Mesendoderm (in vitro differentiated cells): ENCODE results near the gene HEYL.
"Not testable (repeated sequence)": the region's sequence is repeated elsewhere in the genome, so short reads cannot be mapped to it uniquely, and the experiment has no call there.

Experiments used
- DNase-seq: peaks from one replicate; pipeline ENCODE4 v3.0.0; 2013
- H2AK5ac ChIP-seq: 2 replicates; pipeline ENCODE4 v1.6.1; 2013; ENCODE audit warnings: low read length, inconsistent platforms
- H2BK120ac ChIP-seq: 2 replicates; pipeline ENCODE4 v1.6.1; 2013; ENCODE audit warnings: low read depth, mild to moderate bottlenecking, low read length, moderate library complexity, mixed read lengths
- H2BK15ac ChIP-seq: replicated peaks from 2 replicates; pipeline ENCODE4 v1.6.1; 2013; ENCODE audit warnings: low read depth, mild to moderate bottlenecking, moderate library complexity
- H2BK5ac ChIP-seq: 2 replicates; pipeline ENCODE4 v1.6.1; 2013; ENCODE audit warnings: low read length, inconsistent platforms
- H3K18ac ChIP-seq: 2 replicates; pipeline ENCODE4 v1.6.1; 2013; ENCODE audit warnings: mild to moderate bottlenecking, low read length, mixed read lengths
- H3K23ac ChIP-seq: one replicate; pipeline ENCODE4 v1.6.1; 2013; ENCODE audit warnings: low read length
- H3K27ac ChIP-seq: 2 replicates; pipeline ENCODE4 v1.5.1; 2013; ENCODE audit warnings: low read depth, mild to moderate bottlenecking, inconsistent platforms, low read length, moderate library complexity
- H3K27me3 ChIP-seq: 2 replicates; pipeline ENCODE4 v1.6.1; 2013; ENCODE audit warnings: low read length, control low read depth, mild to moderate bottlenecking, inconsistent platforms; ENCODE audit not compliant: insufficient read depth, poor library complexity
- H3K36me3 ChIP-seq: 2 replicates; pipeline ENCODE4 v1.6.1; 2013; ENCODE audit warnings: low read length, inconsistent platforms; ENCODE audit not compliant: control insufficient read depth, insufficient read depth
- H3K4ac ChIP-seq: one replicate; pipeline ENCODE4 v1.6.1; 2013; ENCODE audit warnings: low read depth, mild to moderate bottlenecking, low read length, moderate library complexity
- H3K4me1 ChIP-seq: 2 replicates; pipeline ENCODE4 v1.6.1; 2013; ENCODE audit warnings: low read depth, low read length, inconsistent platforms; ENCODE audit not compliant: control insufficient read depth
- H3K4me2 ChIP-seq: 2 replicates; pipeline ENCODE4 v1.6.1; 2013; ENCODE audit warnings: low read length
- H3K4me3 ChIP-seq: 2 replicates; pipeline ENCODE4 v1.5.1; 2013; ENCODE audit warnings: mild to moderate bottlenecking, low read length
- H3K56ac ChIP-seq: one replicate; pipeline ENCODE4 v1.6.1; 2013; ENCODE audit warnings: low read length
- H3K79me1 ChIP-seq: 2 replicates; pipeline ENCODE4 v1.6.1; 2013; ENCODE audit warnings: low read length, inconsistent platforms
- H3K79me2 ChIP-seq: 2 replicates; pipeline ENCODE4 v1.6.1; 2013; ENCODE audit warnings: mild to moderate bottlenecking, low read length; ENCODE audit not compliant: control insufficient read depth, insufficient read depth
- H3K9ac ChIP-seq: 2 replicates; pipeline ENCODE4 v1.6.1; 2013; ENCODE audit warnings: low read length, inconsistent platforms
- H4K5ac ChIP-seq: one replicate; pipeline ENCODE4 v1.6.1; 2013; ENCODE audit warnings: low read length
- H4K8ac ChIP-seq: one replicate; pipeline ENCODE4 v1.6.1; 2013; ENCODE audit warnings: low read depth, mild to moderate bottlenecking, control low read depth, low read length, moderate library complexity
- WGBS: extraction: QIAGEN DNeasy Blood & Tissue Kit; methylation state at CpG from one replicate; pipeline ENCODE4 v1.1.7; 2013; ENCODE audit warnings: low lambda C conversion rate, missing lambda C conversion rate; ENCODE audit not compliant: insufficient coverage; ENCODE audit errors: extremely low coverage; 5-methylcytosine and 5-hydroxymethylcytosine counted together

The HEYL gene

DNA sequence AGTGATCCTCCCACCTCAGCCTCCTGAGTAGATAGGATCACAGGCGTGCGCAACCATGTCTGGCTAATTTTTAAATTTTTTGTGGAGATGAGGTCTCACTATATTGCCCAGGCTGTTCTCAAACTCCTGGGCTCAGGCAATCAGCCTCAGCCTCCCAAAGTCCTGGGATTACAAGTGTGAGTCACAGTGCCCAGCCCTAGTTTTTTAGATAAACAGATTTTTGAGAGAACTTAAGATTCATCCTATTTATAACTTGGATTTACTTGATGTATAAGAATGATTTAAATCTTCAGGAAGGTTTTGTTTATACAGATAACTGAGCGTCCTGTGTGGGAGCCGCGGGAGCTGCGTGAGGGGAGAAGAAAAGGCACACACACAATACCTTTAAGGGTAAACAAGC, 26.2 kb downstream of the HEYL start:
- Histone ChIP-seq H3K4ac (no peak overlapping the region), H2BK5ac (no peak overlapping the region), H2BK15ac (no peak overlapping the region), H4K8ac (no peak overlapping the region), H3K56ac (no peak overlapping the region), H3K27ac (no peak overlapping the region), H3K27me3 (no peaks in the 10 kb centered on the region), H3K4me1 (no peaks in the 10 kb centered on the region), H3K4me2 (no peak overlapping the region), H3K36me3 (no peaks in the 10 kb centered on the region), H3K79me2 (no peaks in the 10 kb centered on the region), H3K9ac (no peak overlapping the region), H3K18ac (no peak overlapping the region), H2AK5ac (no peak overlapping the region), H2BK120ac (no peak overlapping the region), H3K4me3 (no peak overlapping the region), H3K23ac (no peak overlapping the region), H4K5ac (no peak overlapping the region), H3K79me1 (no peaks in the 10 kb centered on the region)
- WGBS, result no CpG with 5 or more reads among the region's 6 CpGs
- DNase-seq, result no peak

DNA sequence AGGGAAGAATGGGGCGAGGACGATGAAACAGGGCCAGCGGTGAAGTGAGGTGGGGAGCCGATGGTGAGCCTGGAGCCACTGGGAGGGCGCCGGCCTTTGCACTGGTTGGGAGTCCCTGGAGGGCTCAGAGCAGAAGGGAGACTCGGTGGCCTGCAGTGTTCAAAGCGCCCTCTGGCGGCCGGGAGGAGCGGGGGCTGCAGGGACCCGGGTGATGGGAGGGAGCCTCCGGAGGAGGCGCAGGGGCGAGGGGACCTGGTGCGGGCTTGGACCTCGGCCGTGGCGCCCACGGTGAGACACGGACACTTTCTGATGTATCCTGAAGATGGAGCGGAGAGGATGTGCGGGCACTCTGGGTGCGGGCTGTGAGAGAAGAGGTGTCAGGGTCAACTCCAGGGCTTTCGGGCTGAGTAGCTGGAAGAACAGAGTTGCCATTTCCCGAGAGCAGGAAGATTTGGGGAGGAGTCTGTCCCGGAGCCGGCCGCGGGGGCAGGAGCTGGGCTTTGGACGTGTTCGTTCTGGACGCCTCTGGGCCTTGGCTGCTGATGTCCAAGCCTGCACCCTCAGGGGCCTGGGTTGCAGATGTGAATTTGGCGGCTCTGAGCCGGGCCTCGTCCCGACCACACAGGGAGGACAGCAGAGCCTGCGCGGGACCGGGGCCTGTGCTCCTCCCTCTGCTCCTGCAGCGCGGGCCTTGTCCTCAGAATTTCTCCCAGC, 29.7 kb downstream of the HEYL start:
- no peaks in the 10 kb centered on the region for H3K79me2 ChIP-seq
- H3K9ac ChIP-seq, result peak overlapping the region; percentile 74
- H3K4me1 ChIP-seq, result no peaks in the 10 kb centered on the region
- no peak overlapping the region for H4K5ac ChIP-seq
- H2BK15ac ChIP-seq, result no peak overlapping the region
- H3K79me1 ChIP-seq, result no peaks in the 10 kb centered on the region
- no peak overlapping the region for H2BK5ac ChIP-seq
- H4K8ac ChIP-seq, result no peak overlapping the region
- peak overlapping the region; percentile 83 for H3K56ac ChIP-seq
- H3K23ac ChIP-seq, result no peak overlapping the region
- no peaks in the 10 kb centered on the region for H3K36me3 ChIP-seq
- H3K27ac ChIP-seq, result no peak overlapping the region
- H3K4ac ChIP-seq, result no peak overlapping the region
- H2AK5ac ChIP-seq, result no peak overlapping the region
- no peak overlapping the region for H2BK120ac ChIP-seq
- H3K4me3 ChIP-seq, result peak overlapping the region; percentile 47
- H3K4me2 ChIP-seq, result peak overlapping the region; percentile 92
- no peaks in the 10 kb centered on the region for H3K27me3 ChIP-seq
- WGBS, result no CpG with 5 or more reads among the region's 42 CpGs
- no peak overlapping the region for H3K18ac ChIP-seq
- peak; percentile 90 for DNase-seq

DNA sequence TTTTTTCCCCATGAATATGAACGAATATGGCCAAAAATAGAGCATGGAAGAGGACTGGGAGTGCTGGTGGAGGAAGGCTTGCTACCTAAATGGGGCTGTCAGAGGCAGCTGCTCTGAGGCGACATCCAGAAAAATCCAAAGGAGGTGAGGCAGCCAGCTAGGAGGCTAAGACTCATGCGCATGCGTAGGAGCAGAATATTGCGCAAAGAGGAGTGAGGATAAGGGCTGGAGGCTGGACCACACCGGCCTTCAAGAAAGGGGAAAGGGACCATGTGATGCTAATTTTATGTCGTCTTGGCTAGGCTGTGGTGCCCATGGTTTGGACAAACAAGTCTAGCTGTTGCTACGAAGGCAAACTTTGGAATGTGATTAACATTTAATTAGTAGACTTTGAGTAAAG, 30.5 kb downstream of the HEYL start:
- WGBS, result no CpG with 5 or more reads among the region's 8 CpGs
- no peak overlapping the region for H3K9ac ChIP-seq
- H2BK5ac ChIP-seq, result no peak overlapping the region

DNA sequence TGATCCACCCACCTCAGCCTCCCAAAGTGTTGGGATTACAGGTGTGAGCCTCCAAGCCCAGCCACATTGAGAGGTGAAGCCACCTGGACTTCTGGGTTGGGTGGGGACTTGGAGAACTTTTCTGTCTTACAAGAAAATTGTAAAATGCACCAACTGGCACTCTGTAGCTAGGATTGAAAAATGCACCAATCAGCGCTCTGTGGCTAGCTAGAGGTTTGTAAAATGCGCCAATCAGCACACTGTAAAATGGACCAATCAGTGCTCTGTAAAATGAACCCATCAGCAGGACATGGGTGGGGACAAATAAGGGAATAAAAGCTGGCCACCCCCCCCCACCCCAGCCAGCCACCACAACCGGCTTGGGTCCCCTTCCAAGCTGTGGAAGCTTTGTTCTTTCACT, 35.8 kb downstream of the HEYL start:
- not testable (repeated sequence) for H3K27ac ChIP-seq, H3K4ac ChIP-seq, H3K4me3 ChIP-seq, H4K8ac ChIP-seq, H2BK15ac ChIP-seq, H3K36me3 ChIP-seq, H3K79me2 ChIP-seq, H3K4me1 ChIP-seq, H3K56ac ChIP-seq, H3K23ac ChIP-seq, H3K79me1 ChIP-seq, H3K9ac ChIP-seq, H2AK5ac ChIP-seq, H3K27me3 ChIP-seq, H3K4me2 ChIP-seq, H4K5ac ChIP-seq, H2BK120ac ChIP-seq, H2BK5ac ChIP-seq, H3K18ac ChIP-seq, DNase-seq
- no CpG with 5 or more reads among the region's 3 CpGs for WGBS

More for the DNA sequence above, 30.5 kb downstream of the HEYL start:
- Histone ChIP-seq H3K4me1 (no peaks in the 10 kb centered on the region), H3K18ac (no peak overlapping the region), H2AK5ac (no peak overlapping the region), H4K5ac (no peak overlapping the region), H2BK120ac (no peak overlapping the region), H4K8ac (no peak overlapping the region), H3K56ac (peak overlapping the region; percentile 73), H3K4me3 (no peak overlapping the region), H3K79me1 (no peaks in the 10 kb centered on the region), H3K36me3 (no peaks in the 10 kb centered on the region), H3K79me2 (no peaks in the 10 kb centered on the region), H3K27me3 (no peaks in the 10 kb centered on the region), H3K4ac (no peak overlapping the region), H3K27ac (no peak overlapping the region), H2BK15ac (no peak overlapping the region), H3K23ac (no peak overlapping the region), H3K4me2 (no peak overlapping the region)
- DNase-seq, result no peak

DNA sequence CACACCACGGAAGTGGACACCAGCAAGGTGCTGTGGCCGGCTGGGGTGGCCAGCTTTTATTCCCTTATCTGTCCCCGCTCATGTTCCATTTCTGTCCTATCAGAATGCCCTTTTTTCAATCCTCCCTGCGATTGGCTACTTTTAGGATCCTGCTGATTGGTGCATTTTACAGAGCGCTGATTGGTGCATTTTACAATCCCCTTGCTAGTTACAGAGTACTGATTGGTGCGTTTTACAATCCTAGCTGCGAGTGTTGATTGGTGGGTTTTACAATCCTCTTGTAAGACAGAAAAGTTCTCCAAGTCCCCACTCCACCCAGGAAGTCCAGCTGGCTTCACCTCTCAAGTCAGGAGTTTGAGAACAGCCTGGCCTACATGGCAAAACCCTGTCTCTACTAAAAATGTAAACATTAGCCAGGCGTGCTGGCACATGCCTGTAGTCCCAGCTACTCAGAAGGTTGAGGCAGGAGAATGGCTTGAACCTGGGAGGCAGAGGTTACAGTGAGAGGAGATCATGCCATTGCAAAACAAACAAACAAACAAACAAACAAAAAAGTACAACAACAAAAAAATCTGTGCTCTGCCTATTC, 37.7 kb downstream of the HEYL start:
- H4K8ac ChIP-seq, H2BK120ac ChIP-seq, H3K36me3 ChIP-seq, H3K4me2 ChIP-seq, DNase-seq, H3K27me3 ChIP-seq, H2BK5ac ChIP-seq, H2AK5ac ChIP-seq, H3K9ac ChIP-seq, H2BK15ac ChIP-seq, H3K27ac ChIP-seq, H4K5ac ChIP-seq, H3K4me1 ChIP-seq, H3K56ac ChIP-seq, H3K4ac ChIP-seq, H3K79me2 ChIP-seq, H3K23ac ChIP-seq, H3K79me1 ChIP-seq, H3K18ac ChIP-seq, H3K4me3 ChIP-seq: not testable (repeated sequence)
- no CpG with 5 or more reads among the region's 8 CpGs for WGBS

DNA sequence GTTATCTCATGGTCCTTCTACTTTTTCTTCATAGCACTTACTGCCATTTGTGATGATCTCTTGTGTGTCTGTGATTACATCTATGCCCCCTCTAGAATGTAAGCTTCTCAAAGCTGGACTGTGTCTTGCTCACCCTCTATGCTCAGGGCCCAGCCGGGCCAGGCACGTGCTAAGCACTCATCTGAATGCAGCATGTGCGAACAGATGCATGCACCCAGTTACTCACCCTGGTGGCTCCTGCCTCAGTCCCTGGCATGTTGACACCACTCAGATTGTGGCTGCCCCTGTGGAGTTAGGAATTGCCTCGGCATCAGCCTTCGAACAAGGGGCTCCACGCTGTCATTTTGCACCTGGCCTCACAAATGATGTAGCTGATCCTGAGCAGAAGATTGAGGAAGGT, 43.3 kb downstream of the HEYL start:
- no peak overlapping the region for H2BK15ac ChIP-seq
- no CpG with 5 or more reads among the region's 6 CpGs for WGBS

More for the DNA sequence above, 43.3 kb downstream of the HEYL start:
- H4K8ac ChIP-seq, result no peak overlapping the region
- no peak overlapping the region for H3K18ac ChIP-seq
- DNase-seq, result no peak
- H3K4me3 ChIP-seq, result no peak overlapping the region
- no peak overlapping the region for H2BK5ac ChIP-seq
- no peak overlapping the region for H3K56ac ChIP-seq
- no peaks in the 10 kb centered on the region for H3K79me2 ChIP-seq
- no peak overlapping the region for H4K5ac ChIP-seq
- no peaks in the 10 kb centered on the region for H3K36me3 ChIP-seq
- H3K23ac ChIP-seq, result no peak overlapping the region
- H2BK120ac ChIP-seq, result no peak overlapping the region
- no peak overlapping the region for H3K4me2 ChIP-seq
- H3K4me1 ChIP-seq, result no peaks in the 10 kb centered on the region
- peaks cover 2% of the 10 kb centered on the region for H3K27me3 ChIP-seq
- no peak overlapping the region for H3K9ac ChIP-seq
- H3K79me1 ChIP-seq, result no peaks in the 10 kb centered on the region
- no peak overlapping the region for H2AK5ac ChIP-seq
- H3K4ac ChIP-seq, result no peak overlapping the region
- H3K27ac ChIP-seq, result no peak overlapping the region
